ENCODE results near the gene MBD5. TPM values are rescaled to one million over a fixed set of nuclear protein-coding genes. Genes with fewer than 3 reads are reported as not detected.
"Not testable (repeated sequence)": the region's sequence is repeated elsewhere in the genome, so short reads cannot be mapped to it uniquely, and the experiment has no call there.

MBD5 gene
- total and polyA plus RNA-seq, 8 donors, result 32.5 to 58.0 (median 43.5) TPM

- no peak for TF ChIP-seq CTCF (IDR thresholded peaks at IDR 0.05)
- Histone ChIP-seq H3K27me3 (no peaks in the 10 kb centered on the region), H3K27ac (no peak overlapping the region), H3K9me3 (no peaks in the 10 kb centered on the region), H3K4me3 (no peak overlapping the region), H3K36me3 (no peaks in the 10 kb centered on the region), H3K4me1 (peaks cover 0 to 12% of the 10 kb centered on the region in 2 donors)
- no peak for ATAC-seq
- no peak for DNase-seq
- intact Hi-C loops (cut with DNase I), result no loop called here
These were observed 517.5 kb downstream of the MBD5 start for GRCh38 chr2:148538375-148538774.

GRCh38 chr2:148540022-148540421, 519.1 kb downstream of the MBD5 start:
- Histone ChIP-seq H3K4me1 (peaks cover 0 to 9% of the 10 kb centered on the region in 2 donors), H3K27me3 (no peaks in the 10 kb centered on the region), H3K9me3 (no peaks in the 10 kb centered on the region), H3K4me3 (no peak overlapping the region), H3K36me3 (no peaks in the 10 kb centered on the region), H3K27ac (no peak overlapping the region)
- intact Hi-C loops (cut with DNase I), result no loop called here
- no peak for TF ChIP-seq CTCF (IDR thresholded peaks at IDR 0.05)
- no peak for ATAC-seq
- no peak for DNase-seq

- DNase-seq (no peak), ATAC-seq (no peak)
- Histone ChIP-seq H3K4me3 (no peak overlapping the region), H3K4me1 (peaks cover 0 to 18% of the 10 kb centered on the region in 2 donors), H3K9me3 (no peaks in the 10 kb centered on the region), H3K36me3 (no peaks in the 10 kb centered on the region), H3K27me3 (no peaks in the 10 kb centered on the region), H3K27ac (no peak overlapping the region)
- intact Hi-C loops (cut with DNase I), result no loop called here
- TF ChIP-seq CTCF (IDR thresholded peaks at IDR 0.05), result no peak
These were observed 520.9 kb downstream of the MBD5 start for GRCh38 chr2:148541792-148542191.

- Histone ChIP-seq H3K27me3 (no peaks in the 10 kb centered on the region), H3K4me3 (no peak overlapping the region), H3K4me1 (peaks cover 0 to 18% of the 10 kb centered on the region in 2 donors), H3K27ac (no peak overlapping the region), H3K9me3 (no peaks in the 10 kb centered on the region), H3K36me3 (no peaks in the 10 kb centered on the region)
- no peak for DNase-seq
- TF ChIP-seq CTCF (IDR thresholded peaks at IDR 0.05), result no peak
- intact Hi-C loops (cut with DNase I), result no loop called here
- ATAC-seq, result no peak
These were observed 521.7 kb downstream of the MBD5 start for GRCh38 chr2:148542614-148543013.

GRCh38 chr2:148543088-148543540, 522.2 kb downstream of the MBD5 start:
- H3K27ac ChIP-seq; H3K4me3 ChIP-seq; DNase-seq; H3K9me3 ChIP-seq; H3K36me3 ChIP-seq; ATAC-seq; H3K27me3 ChIP-seq; intact Hi-C loops (cut with DNase I): not testable (repeated sequence)
- peaks cover 0 to 18% of the 10 kb centered on the region in 2 donors for H3K4me1 ChIP-seq
